ENCODE measurements around the gene PLCB4. TPM values are rescaled to one million over a fixed set of nuclear protein-coding genes. Genes with fewer than 3 reads are reported as not detected.

The PLCB4 gene
- polyA plus RNA-seq, 1 of the 3 experiments (the other 2 are of a cell fraction), result 5.5 TPM

DNA sequence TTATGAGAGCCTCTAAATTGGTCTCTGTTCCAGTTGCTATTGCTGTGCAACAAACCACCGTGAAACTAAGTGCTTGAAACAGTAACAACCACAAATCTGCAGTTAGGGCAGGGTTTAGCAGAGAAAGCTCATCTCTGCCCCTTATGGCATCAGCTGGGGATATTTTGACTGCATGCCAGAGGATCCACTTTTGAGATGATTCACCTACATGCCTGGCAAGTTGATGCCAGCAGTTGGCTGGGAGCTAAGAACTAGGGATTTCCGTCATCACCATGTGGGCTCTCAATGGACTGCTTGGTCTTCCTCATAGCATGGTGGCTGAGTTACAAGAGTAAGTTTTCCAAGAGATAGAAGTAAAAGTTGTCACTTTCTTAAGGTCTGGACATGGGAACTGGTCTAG lies 35.1 kb downstream of the PLCB4 start:
- Histone ChIP-seq H3K4me1 (ENCODE audit: control insufficient read depth in 1 of 2, insufficient read depth in 2 of 2, low read depth in 1 of 2, low read length in 1 of 2) (no peaks in the 10 kb centered on the region; a peak in 2 of 4 replicates), H3K4me3 (ENCODE audit: low read depth in 2 of 2, low read length in 1 of 2) (no peak overlapping the region), H3K27ac (ENCODE audit: low read depth in 2 of 2, low read length in 1 of 2) (no peak overlapping the region), H3K9ac (no peak overlapping the region), H3K36me3 (replicated peaks in 1 of 2; ENCODE audit: control insufficient read depth in 1 of 2, insufficient read depth in 2 of 2, low read length in 1 of 2) (no peaks in the 10 kb centered on the region), H3K9me3 (no peaks in the 10 kb centered on the region), H3K9me2 (no peaks in the 10 kb centered on the region), H3K79me2 (ENCODE audit: insufficient read depth) (no peaks in the 10 kb centered on the region), H3K27me3 (ENCODE audit: insufficient read depth) (no peaks in the 10 kb centered on the region), H3F3A (replicated peaks; ENCODE audit: insufficient read depth) (no peaks in the 10 kb centered on the region), H4K20me1 (ENCODE audit: insufficient read depth) (no peaks in the 10 kb centered on the region), H3K4me2 (no peak overlapping the region), H2AFZ (ENCODE audit: low read depth) (no peak overlapping the region)
- DNase-seq, result no peak
- ChIA-PET CTCF (no interaction called here), POLR2A (no interaction called here)
- WGBS (ENCODE audit: low lambda C conversion rate), result 93% methylated on average over 2 of the region's 2 CpGs
- TF ChIP-seq MXI1 (IDR thresholded peaks at IDR 0.05; ENCODE audit: low read depth, low read length) (no peak), FOSL2 (IDR thresholded peaks at IDR 0.05; ENCODE audit: borderline replicate concordance, low read depth) (peak; percentile 38; the same call in 1 of the 2 replicates), TAF1 (IDR thresholded peaks at IDR 0.05; ENCODE audit: borderline replicate concordance, low read depth, low read length) (no peak), RCOR1 (IDR thresholded peaks at IDR 0.05; ENCODE audit: low read length) (no peak), NFIC (IDR thresholded peaks at IDR 0.05; ENCODE audit: borderline replicate concordance) (peak; percentile 53; the same call in 1 of the 2 replicates), TCF12 (IDR thresholded peaks at IDR 0.05) (no peak), CHD2 (IDR thresholded peaks at IDR 0.05; ENCODE audit: low read length, partially characterized antibody) (no peak), RFX5 (IDR thresholded peaks at IDR 0.05; ENCODE audit: low read length) (no peak), JUND (IDR thresholded peaks at IDR 0.05) (0 out of 2 replicates have a peak, but pooled peaks have one; percentile 22), TEAD4 (IDR thresholded peaks at IDR 0.05; ENCODE audit: borderline replicate concordance, insufficient read depth) (no peak), ELF1 (IDR thresholded peaks at IDR 0.05) (no peak), RXRA (IDR thresholded peaks at IDR 0.05; ENCODE audit: borderline replicate concordance, low read depth) (no peak), YY1 (IDR thresholded peaks at IDR 0.05; ENCODE audit: low read depth) (no peak; the same call in 1 of the 2 replicates), POLR2AphosphoS5 (IDR thresholded peaks at IDR 0.05; ENCODE audit: low read depth, low read length) (no peak), SMC3 (IDR thresholded peaks at IDR 0.05; ENCODE audit: low read depth, low read length) (no peak)
- TF ChIP-seq, protein P1, sequence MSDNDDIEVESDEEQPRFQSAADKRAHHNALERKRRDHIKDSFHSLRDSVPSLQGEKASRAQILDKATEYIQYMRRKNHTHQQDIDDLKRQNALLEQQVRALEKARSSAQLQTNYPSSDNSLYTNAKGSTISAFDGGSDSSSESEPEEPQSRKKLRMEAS (IDR thresholded peaks at IDR 0.05; ENCODE audit: low read depth), result no peak
- TF ChIP-seq, protein P2, sequence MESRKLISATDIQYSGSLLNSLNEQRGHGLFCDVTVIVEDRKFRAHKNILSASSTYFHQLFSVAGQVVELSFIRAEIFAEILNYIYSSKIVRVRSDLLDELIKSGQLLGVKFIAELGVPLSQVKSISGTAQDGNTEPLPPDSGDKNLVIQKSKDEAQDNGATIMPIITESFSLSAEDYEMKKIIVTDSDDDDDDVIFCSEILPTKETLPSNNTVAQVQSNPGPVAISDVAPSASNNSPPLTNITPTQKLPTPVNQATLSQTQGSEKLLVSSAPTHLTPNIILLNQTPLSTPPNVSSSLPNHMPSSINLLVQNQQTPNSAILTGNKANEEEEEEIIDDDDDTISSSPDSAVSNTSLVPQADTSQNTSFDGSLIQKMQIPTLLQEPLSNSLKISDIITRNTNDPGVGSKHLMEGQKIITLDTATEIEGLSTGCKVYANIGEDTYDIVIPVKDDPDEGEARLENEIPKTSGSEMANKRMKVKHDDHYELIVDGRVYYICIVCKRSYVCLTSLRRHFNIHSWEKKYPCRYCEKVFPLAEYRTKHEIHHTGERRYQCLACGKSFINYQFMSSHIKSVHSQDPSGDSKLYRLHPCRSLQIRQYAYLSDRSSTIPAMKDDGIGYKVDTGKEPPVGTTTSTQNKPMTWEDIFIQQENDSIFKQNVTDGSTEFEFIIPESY (IDR thresholded peaks at IDR 0.05; ENCODE audit: borderline replicate concordance, low read depth), result no peak
- TF ChIP-seq, protein P3, sequence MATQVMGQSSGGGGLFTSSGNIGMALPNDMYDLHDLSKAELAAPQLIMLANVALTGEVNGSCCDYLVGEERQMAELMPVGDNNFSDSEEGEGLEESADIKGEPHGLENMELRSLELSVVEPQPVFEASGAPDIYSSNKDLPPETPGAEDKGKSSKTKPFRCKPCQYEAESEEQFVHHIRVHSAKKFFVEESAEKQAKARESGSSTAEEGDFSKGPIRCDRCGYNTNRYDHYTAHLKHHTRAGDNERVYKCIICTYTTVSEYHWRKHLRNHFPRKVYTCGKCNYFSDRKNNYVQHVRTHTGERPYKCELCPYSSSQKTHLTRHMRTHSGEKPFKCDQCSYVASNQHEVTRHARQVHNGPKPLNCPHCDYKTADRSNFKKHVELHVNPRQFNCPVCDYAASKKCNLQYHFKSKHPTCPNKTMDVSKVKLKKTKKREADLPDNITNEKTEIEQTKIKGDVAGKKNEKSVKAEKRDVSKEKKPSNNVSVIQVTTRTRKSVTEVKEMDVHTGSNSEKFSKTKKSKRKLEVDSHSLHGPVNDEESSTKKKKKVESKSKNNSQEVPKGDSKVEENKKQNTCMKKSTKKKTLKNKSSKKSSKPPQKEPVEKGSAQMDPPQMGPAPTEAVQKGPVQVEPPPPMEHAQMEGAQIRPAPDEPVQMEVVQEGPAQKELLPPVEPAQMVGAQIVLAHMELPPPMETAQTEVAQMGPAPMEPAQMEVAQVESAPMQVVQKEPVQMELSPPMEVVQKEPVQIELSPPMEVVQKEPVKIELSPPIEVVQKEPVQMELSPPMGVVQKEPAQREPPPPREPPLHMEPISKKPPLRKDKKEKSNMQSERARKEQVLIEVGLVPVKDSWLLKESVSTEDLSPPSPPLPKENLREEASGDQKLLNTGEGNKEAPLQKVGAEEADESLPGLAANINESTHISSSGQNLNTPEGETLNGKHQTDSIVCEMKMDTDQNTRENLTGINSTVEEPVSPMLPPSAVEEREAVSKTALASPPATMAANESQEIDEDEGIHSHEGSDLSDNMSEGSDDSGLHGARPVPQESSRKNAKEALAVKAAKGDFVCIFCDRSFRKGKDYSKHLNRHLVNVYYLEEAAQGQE (IDR thresholded peaks at IDR 0.05; ENCODE audit: low read depth, low read length), result no peak

Data from SK-N-SH (cell line).